Measurements from ENCODE around the gene DTX3L. TPM values are rescaled to one million over a fixed set of nuclear protein-coding genes. Genes with fewer than 3 reads are reported as not detected.

DTX3L gene
- total and polyA plus RNA-seq, 10 of the 15 experiments (the other 5 are each of a cell fraction or from before 2014, with no cell fraction given), result 9.9 to 41.4 (median 21.7) TPM

DNA sequence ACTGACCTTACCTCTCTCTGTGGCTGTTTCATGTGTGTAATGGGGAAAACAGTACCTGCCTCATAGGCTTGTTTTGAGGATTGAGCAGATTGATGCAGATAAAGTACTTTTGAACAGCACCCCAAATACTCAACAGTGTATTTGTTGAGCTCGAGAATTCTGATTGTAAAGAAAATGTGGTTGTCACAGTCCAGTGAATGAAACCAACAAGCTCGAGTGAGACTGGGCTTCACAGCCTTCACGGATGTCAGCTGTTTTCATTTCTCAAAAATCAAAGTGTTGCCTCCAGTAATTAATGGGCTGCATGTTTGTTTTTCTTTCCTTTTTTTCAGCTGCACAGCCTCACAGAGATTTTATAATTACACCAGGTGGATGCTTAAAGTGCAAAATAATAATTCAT, 57.0 kb downstream of the DTX3L start (continued):
- TF ChIP-seq ATF7 (IDR thresholded peaks at IDR 0.05; ENCODE audit: low read depth) (0 out of 2 replicates have a peak, but pooled peaks have one; percentile 39), BMI1 (IDR thresholded peaks at IDR 0.05; ENCODE audit: borderline replicate concordance) (peak; percentile 18; the same call in 1 of the 2 replicates), BRCA1 (IDR thresholded peaks at IDR 0.05; ENCODE audit: low read depth, low read length) (no peak), ZNF207 (IDR thresholded peaks at IDR 0.05; ENCODE audit: borderline replicate concordance) (no peak), NRF1 (conservative IDR thresholded peaks at IDR 0.05; ENCODE audit: low read depth, low read length) (no peak), IKZF2 (IDR thresholded peaks at IDR 0.05) (peak; percentile 43 to 59; a peak in 2 of 4 replicates), SPI1 (IDR thresholded peaks at IDR 0.05; ENCODE audit: borderline replicate concordance, insufficient read depth, low read depth, low read length) (no peak), SIX5 (IDR thresholded peaks at IDR 0.05; ENCODE audit: low read depth, low read length, severe bottlenecking) (no peak), RAD51 (IDR thresholded peaks at IDR 0.05) (peak; percentile 39; the same call in 1 of the 2 replicates), WRNIP1 (IDR thresholded peaks at IDR 0.05; ENCODE audit: borderline replicate concordance, low read depth, low read length) (no peak), HCFC1 (IDR thresholded peaks at IDR 0.05; ENCODE audit: low read length) (no peak), SMAD1 (IDR thresholded peaks at IDR 0.05; ENCODE audit: low read depth, partially characterized antibody) (peak; percentile 12), YY1 (IDR thresholded peaks at IDR 0.05; ENCODE audit: low read depth, low read length) (no peak), SIN3A (IDR thresholded peaks at IDR 0.05; ENCODE audit: low read depth, low read length) (0 out of 2 replicates have a peak, but pooled peaks have one; percentile 25), EP300 (IDR thresholded peaks at IDR 0.05; ENCODE audit: borderline replicate concordance in 1 of 2, control insufficient read depth in 1 of 2, low read depth in 2 of 2, low read length in 2 of 2) (peak; percentile 55 to 64; a peak in 2 of 4 replicates), MYC (IDR thresholded peaks at IDR 0.05; ENCODE audit: insufficient read depth, insufficient read length, insufficient replicate concordance, low read length, severe bottlenecking) (no peak)
- TF ChIP-seq, protein P1, sequence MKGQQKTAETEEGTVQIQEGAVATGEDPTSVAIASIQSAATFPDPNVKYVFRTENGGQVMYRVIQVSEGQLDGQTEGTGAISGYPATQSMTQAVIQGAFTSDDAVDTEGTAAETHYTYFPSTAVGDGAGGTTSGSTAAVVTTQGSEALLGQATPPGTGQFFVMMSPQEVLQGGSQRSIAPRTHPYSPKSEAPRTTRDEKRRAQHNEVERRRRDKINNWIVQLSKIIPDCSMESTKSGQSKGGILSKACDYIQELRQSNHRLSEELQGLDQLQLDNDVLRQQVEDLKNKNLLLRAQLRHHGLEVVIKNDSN (IDR thresholded peaks at IDR 0.05; ENCODE audit: borderline replicate concordance, extremely low read length, insufficient read depth, low read depth, low read length), result no peak
- TF ChIP-seq, protein P2, sequence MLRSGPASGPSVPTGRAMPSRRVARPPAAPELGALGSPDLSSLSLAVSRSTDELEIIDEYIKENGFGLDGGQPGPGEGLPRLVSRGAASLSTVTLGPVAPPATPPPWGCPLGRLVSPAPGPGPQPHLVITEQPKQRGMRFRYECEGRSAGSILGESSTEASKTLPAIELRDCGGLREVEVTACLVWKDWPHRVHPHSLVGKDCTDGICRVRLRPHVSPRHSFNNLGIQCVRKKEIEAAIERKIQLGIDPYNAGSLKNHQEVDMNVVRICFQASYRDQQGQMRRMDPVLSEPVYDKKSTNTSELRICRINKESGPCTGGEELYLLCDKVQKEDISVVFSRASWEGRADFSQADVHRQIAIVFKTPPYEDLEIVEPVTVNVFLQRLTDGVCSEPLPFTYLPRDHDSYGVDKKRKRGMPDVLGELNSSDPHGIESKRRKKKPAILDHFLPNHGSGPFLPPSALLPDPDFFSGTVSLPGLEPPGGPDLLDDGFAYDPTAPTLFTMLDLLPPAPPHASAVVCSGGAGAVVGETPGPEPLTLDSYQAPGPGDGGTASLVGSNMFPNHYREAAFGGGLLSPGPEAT (IDR thresholded peaks at IDR 0.05; ENCODE audit: low read depth), result peak; percentile 49; the same call in 1 of the 2 replicates
- TF ChIP-seq, protein P3, sequence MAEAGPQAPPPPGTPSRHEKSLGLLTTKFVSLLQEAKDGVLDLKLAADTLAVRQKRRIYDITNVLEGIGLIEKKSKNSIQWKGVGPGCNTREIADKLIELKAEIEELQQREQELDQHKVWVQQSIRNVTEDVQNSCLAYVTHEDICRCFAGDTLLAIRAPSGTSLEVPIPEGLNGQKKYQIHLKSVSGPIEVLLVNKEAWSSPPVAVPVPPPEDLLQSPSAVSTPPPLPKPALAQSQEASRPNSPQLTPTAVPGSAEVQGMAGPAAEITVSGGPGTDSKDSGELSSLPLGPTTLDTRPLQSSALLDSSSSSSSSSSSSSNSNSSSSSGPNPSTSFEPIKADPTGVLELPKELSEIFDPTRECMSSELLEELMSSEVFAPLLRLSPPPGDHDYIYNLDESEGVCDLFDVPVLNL (IDR thresholded peaks at IDR 0.05; ENCODE audit: low read depth, low read length), result no peak
- TF ChIP-seq, protein P4, sequence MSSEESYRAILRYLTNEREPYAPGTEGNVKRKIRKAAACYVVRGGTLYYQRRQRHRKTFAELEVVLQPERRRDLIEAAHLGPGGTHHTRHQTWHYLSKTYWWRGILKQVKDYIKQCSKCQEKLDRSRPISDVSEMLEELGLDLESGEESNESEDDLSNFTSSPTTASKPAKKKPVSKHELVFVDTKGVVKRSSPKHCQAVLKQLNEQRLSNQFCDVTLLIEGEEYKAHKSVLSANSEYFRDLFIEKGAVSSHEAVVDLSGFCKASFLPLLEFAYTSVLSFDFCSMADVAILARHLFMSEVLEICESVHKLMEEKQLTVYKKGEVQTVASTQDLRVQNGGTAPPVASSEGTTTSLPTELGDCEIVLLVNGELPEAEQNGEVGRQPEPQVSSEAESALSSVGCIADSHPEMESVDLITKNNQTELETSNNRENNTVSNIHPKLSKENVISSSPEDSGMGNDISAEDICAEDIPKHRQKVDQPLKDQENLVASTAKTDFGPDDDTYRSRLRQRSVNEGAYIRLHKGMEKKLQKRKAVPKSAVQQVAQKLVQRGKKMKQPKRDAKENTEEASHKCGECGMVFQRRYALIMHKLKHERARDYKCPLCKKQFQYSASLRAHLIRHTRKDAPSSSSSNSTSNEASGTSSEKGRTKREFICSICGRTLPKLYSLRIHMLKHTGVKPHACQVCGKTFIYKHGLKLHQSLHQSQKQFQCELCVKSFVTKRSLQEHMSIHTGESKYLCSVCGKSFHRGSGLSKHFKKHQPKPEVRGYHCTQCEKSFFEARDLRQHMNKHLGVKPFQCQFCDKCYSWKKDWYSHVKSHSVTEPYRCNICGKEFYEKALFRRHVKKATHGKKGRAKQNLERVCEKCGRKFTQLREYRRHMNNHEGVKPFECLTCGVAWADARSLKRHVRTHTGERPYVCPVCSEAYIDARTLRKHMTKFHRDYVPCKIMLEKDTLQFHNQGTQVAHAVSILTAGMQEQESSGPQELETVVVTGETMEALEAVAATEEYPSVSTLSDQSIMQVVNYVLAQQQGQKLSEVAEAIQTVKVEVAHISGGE (CRISPR knock-in tag; IDR thresholded peaks at IDR 0.05), result no peak
